ENCODE measurements around the gene ERBB4. TPM values are rescaled to one million over a fixed set of nuclear protein-coding genes. Genes with fewer than 3 reads are reported as not detected.

The ERBB4 gene
- total and polyA plus RNA-seq, 2 of the 8 experiments (the other 6 are each of a cell fraction or from before 2014, with no cell fraction given), result 0.34 to 1.3 TPM

- no peak for TF ChIP-seq CHD7 (IDR thresholded peaks at IDR 0.05; ENCODE audit: insufficient replicate concordance, low read length)
- no peak for TF ChIP-seq CEBPB (IDR thresholded peaks at IDR 0.05; ENCODE audit: low read depth, low read length)
- TF ChIP-seq BACH1 (IDR thresholded peaks at IDR 0.05; ENCODE audit: low read length), result no peak
- no peak for TF ChIP-seq HDAC2 (IDR thresholded peaks at IDR 0.05; ENCODE audit: borderline replicate concordance in 1 of 2, low read depth in 2 of 2, low read length in 2 of 2)
- TF ChIP-seq, protein P1, sequence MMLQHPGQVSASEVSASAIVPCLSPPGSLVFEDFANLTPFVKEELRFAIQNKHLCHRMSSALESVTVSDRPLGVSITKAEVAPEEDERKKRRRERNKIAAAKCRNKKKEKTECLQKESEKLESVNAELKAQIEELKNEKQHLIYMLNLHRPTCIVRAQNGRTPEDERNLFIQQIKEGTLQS (IDR thresholded peaks at IDR 0.05; ENCODE audit: insufficient read depth, low read depth, low read length), result no peak
Observed at GRCh38 chr2:212359425-212360067, 179.1 kb downstream of the ERBB4 start (continued).
